SKM-1 (cell line): ENCODE results near the gene RBM19.
"Not testable (repeated sequence)": the region's sequence is repeated elsewhere in the genome, so short reads cannot be mapped to it uniquely, and the experiment has no call there.

Experiments
- DNase-seq: peaks from one replicate; lab custom pipeline; 2025; ENCODE audit not compliant: unreplicated experiment; lab: John Stamatoyannopoulos, UW

The RBM19 gene

GRCh38 chr12:113906411-113907200 is 59.5 kb downstream of the RBM19 start:
- DNase-seq = no peak

DNA sequence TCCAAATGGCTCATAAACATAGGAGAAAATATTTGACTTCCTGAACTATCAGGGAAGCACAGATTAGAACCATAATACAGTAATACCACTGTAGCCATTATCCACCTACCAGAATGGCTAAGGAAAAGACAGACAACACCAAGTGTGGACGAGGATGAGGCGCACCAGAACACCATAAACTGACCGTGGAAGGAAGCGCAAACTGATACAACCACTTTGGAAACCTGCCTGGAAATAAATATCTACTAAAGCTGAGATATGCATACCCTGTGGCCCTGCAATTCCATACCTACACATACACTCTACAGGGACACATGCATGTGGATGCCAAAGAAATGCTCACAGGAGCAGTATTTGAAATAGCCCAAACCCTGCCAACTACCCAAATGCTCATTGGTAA is 60.3 kb downstream of the RBM19 start:
- no peak for DNase-seq

GRCh38 chr12:113903381-113903863 is 62.7 kb downstream of the RBM19 start:
- no peak for DNase-seq

GRCh38 chr12:113901319-113901718 is 64.8 kb downstream of the RBM19 start:
- DNase-seq = not testable (repeated sequence)

DNA sequence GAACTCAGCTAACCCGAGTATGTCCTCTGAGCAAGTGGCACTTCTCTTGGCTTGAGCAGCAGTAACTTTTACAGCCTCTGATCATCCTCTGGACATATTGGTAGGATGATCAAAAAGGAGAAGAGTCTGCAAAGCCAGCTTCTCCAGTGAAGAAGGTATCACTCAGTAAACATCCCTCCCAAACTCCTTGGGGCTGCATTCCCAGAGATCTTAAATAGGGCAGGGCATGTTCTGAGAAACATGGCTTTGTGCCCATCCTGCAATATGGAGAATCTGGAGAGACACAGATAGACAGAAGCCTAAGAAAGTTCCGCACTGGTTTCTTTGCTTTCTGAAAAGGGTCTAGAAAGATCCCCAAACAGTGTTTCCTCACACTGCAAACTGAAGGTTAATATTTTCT is 65.4 kb downstream of the RBM19 start:
- no peak for DNase-seq

- no peak for DNase-seq
Observed at GRCh38 chr12:113899561-113900471, 66.3 kb downstream of the RBM19 start.

- DNase-seq = no peak
Observed at GRCh38 chr12:113899042-113899560, 67.0 kb downstream of the RBM19 start.

DNA sequence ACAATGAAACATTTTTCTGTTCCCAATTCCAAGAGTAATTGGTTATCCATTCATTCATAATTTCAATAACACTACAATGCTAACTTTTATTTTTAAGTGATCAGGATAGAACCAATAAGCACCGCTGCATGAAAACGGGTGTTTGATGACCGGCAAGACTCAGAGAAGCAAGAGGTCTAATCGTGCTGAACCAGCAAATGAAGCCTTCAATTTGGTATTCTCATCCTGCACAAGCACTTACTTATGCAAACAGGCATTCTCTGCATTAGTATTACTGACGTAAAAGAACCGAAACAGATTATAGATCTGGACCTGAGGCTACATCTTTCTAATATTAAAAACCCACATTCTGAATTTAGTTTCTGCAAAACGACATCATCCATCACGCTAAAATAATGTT is 67.7 kb downstream of the RBM19 start:
- DNase-seq = no peak

DNA sequence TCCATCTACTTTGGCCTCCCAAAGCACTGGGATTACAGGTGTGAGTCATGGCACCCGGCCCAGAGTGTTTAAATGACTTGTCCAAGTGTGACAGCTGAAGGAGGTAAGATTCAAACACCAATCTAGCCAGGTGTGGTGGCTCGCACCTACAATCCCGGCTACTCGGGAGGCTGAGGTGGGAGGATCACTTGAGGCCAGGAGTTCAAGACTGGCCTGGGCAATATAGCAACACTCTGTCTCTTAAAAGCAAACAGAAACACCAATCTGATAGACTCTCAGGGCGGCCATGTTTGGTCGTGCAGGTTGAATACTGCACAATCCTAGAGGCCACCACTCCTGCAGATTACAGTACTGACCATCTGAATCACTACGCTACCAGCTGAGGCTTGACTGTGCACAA is 68.7 kb downstream of the RBM19 start:
- DNase-seq = no peak

GRCh38 chr12:113896841-113897240 is 69.3 kb downstream of the RBM19 start:
- no peak for DNase-seq

GRCh38 chr12:113896194-113896593 is 69.9 kb downstream of the RBM19 start:
- DNase-seq = no peak

- DNase-seq = no peak
Observed at GRCh38 chr12:113895176-113895575, 70.9 kb downstream of the RBM19 start.

GRCh38 chr12:113894697-113895096 is 71.4 kb downstream of the RBM19 start:
- DNase-seq = no peak

DNA sequence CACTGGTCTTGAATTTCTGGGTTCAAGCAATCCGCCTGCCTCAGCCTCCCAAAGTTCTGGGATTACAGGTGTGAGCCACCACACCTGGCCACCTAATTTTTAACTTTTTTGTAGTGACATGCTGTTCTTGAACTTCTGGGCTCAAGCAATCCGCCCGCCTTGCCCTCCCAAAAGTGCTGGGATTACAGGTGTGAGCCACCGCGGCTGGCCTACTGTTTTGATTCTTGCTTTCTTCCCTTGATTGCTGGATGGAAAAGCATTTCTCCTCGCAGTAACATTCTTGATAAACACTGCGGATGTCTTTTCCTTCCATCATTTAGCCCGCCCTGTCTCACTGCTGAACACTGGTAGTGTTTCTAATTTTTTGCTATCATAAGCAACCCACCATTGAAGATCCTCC is 72.9 kb downstream of the RBM19 start:
- DNase-seq = no peak

DNA sequence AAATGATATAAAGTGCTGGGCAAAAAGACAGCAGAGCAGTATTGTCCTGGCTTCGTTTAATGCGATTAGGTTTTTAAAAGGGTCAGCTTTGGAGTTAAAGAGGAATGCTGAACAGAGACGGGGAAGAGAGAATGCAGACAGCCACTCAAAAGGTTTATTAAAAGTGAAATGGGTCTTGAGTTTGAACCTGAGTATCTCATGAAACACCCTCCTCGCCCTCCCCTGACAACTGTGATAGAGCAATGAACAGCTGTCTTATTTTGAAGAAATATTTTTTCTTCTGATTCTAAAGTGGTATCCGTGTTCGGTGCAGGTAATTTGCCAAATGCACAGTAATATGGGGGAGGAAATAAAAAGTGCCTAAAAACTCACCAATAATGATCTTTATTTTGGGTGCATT is 73.6 kb downstream of the RBM19 start:
- DNase-seq = no peak

DNA sequence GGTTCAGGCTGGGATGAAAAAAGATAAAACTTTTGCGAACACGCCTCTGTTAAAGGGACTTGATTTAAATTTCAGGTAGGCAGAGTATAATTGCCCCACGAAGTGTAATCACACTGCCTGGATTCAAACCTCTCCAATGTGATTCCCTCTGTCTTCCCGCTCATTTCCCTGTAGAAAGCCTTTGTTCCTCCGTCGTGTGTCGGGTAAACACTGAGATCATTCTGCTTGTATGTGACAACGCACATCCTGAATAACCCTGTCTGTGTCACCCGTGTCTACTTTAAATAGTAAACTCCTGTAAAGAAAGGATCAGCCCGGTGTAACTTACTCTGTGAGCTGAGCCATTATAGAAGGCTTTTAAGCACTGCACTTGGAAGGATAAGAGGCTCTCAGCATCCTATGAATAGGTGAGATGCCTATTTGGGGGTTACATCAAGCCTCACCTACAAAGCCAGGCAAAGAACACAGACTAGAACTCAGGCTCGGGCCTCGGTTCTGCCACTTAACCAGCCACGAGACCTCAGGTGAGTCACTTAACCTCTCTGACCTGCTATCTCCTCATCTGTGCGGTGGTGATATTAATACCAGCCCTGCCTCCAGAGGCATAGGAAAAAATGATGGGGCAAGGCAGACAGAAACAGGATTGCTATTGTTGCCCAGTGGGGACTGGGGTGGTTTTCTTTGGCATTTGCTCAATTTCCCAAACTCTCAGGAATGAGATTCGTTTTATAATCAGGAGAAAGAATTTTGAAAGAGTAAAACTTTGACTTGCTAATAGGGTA is 74.2 kb downstream of the RBM19 start:
- no peak for DNase-seq

DNA sequence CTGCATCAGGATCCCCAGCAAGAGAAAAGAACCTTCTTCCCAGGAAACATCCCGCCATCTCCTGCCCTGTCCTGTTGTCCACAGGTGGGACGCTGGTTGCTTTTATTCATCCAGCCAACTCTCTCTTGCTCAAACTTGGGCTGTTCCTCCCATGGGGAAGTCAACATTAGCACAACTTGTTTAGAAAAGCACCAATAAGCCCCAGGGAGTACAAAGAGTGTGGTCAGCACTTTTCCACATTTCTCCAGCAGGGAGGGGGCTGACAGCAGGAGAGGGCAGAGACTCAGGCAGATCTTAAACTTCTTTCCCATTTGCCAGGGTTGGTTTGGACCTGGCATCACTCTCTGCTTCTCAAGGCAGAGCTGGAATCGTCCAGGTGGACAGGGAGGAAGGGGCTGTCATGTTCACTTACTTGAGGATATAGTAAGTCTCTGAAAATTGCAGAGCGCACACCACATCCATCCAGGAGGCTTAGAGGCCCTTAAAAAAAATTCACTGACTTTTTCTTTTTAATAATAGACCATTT is 74.9 kb downstream of the RBM19 start:
- DNase-seq = no peak

DNA sequence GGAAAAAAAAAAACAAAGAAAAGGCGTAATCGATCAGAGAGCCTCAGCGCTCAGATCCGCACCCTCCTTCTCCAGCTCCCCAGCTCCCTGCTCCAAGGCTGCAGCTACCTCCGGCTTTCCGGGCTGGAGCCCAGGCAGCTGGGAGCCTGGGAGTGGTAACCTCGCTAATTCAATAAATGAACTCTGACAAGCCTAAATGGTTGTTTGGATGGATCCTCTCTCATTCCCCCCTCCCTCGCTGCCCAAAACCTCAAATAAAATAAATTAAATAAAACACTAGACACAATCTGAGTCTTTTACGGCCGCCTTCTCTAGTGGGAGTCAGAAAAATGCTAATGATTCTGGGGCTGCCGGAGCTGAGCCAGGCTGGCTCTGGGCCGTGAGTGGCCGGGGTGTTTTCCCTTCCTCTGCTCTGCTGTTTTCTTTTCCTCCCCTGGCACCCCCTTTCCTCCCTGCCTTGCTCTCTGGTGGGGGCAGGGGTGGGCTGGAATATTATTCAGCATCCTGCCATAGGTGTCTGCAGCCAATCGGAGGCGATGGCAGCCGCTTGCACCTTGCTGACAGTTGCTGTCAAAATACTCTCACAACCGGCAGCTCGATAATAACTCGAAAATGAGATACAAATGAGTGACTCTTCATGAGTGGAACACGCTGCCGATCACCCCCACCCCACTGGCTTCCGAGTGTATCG is 76.1 kb downstream of the RBM19 start:
- DNase-seq = no peak

GRCh38 chr12:113889076-113889475 is 77.0 kb downstream of the RBM19 start:
- no peak for DNase-seq

GRCh38 chr12:113888435-113888834 is 77.7 kb downstream of the RBM19 start:
- no peak for DNase-seq
